Stimulated activated memory B cell treated with anti-CD40 and anti-IgM and Interleukin-4, amounts not matched to agents 10 μg/mL and 1 μg/mL and 100 μg/mL, for 72 hours (primary cell): ENCODE results near the gene MACROD2.

Source experiments
- ATAC-seq: fragments of 150-1000 bp; cut with Tn5 transposase; 2 replicates; pipeline ENCODE4 v1.10.0; 2021
- H3K27ac Mint-ChIP-seq: one replicate; pipeline ENCODE4 v1.8.0; 2022; ENCODE audit warnings: mild to moderate bottlenecking, mixed read lengths
- H3K27me3 Mint-ChIP-seq: one replicate; pipeline ENCODE4 v1.8.0; 2022; ENCODE audit warnings: mixed read lengths
- H3K36me3 Mint-ChIP-seq: one replicate; pipeline ENCODE4 v1.8.0; 2022; ENCODE audit warnings: mixed read lengths
- H3K4me1 Mint-ChIP-seq: one replicate; pipeline ENCODE4 v1.8.0; 2022; ENCODE audit warnings: mixed read lengths
- H3K4me3 Mint-ChIP-seq: one replicate; pipeline ENCODE4 v1.8.0; 2022; ENCODE audit warnings: mild to moderate bottlenecking, moderate library complexity, mixed read lengths
- H3K9me3 Mint-ChIP-seq: one replicate; pipeline ENCODE4 v1.8.0; 2022; ENCODE audit warnings: mixed read lengths

The MACROD2 gene

GRCh38 chr20:14775778-14776177 lies 780.5 kb downstream of the MACROD2 start:
- Mint-ChIP-seq H3K4me1 (no peaks in the 10 kb centered on the region), H3K4me3 (no peak overlapping the region)

GRCh38 chr20:14777591-14777990 lies 782.3 kb downstream of the MACROD2 start:
- H3K4me3 Mint-ChIP-seq: no peak overlapping the region
- H3K4me1 Mint-ChIP-seq: no peaks in the 10 kb centered on the region
- no peak overlapping the region for H3K27ac Mint-ChIP-seq
- H3K27me3 Mint-ChIP-seq: no peaks in the 10 kb centered on the region
- H3K36me3 Mint-ChIP-seq: no peaks in the 10 kb centered on the region
- ATAC-seq: no peak
- no peaks in the 10 kb centered on the region for H3K9me3 Mint-ChIP-seq

More at GRCh38 chr20:14775778-14776177, 780.5 kb downstream of the MACROD2 start:
- H3K9me3 Mint-ChIP-seq: no peaks in the 10 kb centered on the region
- no peaks in the 10 kb centered on the region for H3K36me3 Mint-ChIP-seq
- H3K27me3 Mint-ChIP-seq: no peaks in the 10 kb centered on the region
- H3K27ac Mint-ChIP-seq: no peak overlapping the region
- no peak for ATAC-seq

GRCh38 chr20:14778096-14778495 lies 782.8 kb downstream of the MACROD2 start:
- Mint-ChIP-seq H3K27ac (no peak overlapping the region), H3K4me1 (no peaks in the 10 kb centered on the region), H3K4me3 (no peak overlapping the region), H3K9me3 (no peaks in the 10 kb centered on the region), H3K36me3 (no peaks in the 10 kb centered on the region), H3K27me3 (no peaks in the 10 kb centered on the region)
- no peak for ATAC-seq

- no peaks in the 10 kb centered on the region for H3K4me1 Mint-ChIP-seq
- no peak for ATAC-seq
- H3K27me3 Mint-ChIP-seq: no peaks in the 10 kb centered on the region
- H3K36me3 Mint-ChIP-seq: no peaks in the 10 kb centered on the region
- H3K9me3 Mint-ChIP-seq: no peaks in the 10 kb centered on the region
- no peak overlapping the region for H3K4me3 Mint-ChIP-seq
- no peak overlapping the region for H3K27ac Mint-ChIP-seq
Observed at GRCh38 chr20:14778875-14779274, 783.6 kb downstream of the MACROD2 start.

GRCh38 chr20:14780508-14780907 lies 785.2 kb downstream of the MACROD2 start:
- Mint-ChIP-seq H3K4me3 (no peak overlapping the region), H3K4me1 (no peaks in the 10 kb centered on the region), H3K27ac (no peak overlapping the region), H3K36me3 (no peaks in the 10 kb centered on the region), H3K9me3 (no peaks in the 10 kb centered on the region), H3K27me3 (no peaks in the 10 kb centered on the region)
- ATAC-seq: no peak

GRCh38 chr20:14782731-14783130 lies 787.4 kb downstream of the MACROD2 start:
- H3K27ac Mint-ChIP-seq: no peak overlapping the region
- H3K4me3 Mint-ChIP-seq: no peak overlapping the region
- H3K4me1 Mint-ChIP-seq: no peaks in the 10 kb centered on the region

GRCh38 chr20:14783766-14784165 lies 788.5 kb downstream of the MACROD2 start:
- Mint-ChIP-seq H3K27ac (no peak overlapping the region), H3K4me1 (no peaks in the 10 kb centered on the region), H3K9me3 (no peaks in the 10 kb centered on the region), H3K4me3 (no peak overlapping the region), H3K27me3 (no peaks in the 10 kb centered on the region), H3K36me3 (no peaks in the 10 kb centered on the region)
- ATAC-seq: no peak

More at GRCh38 chr20:14782731-14783130, 787.4 kb downstream of the MACROD2 start:
- no peaks in the 10 kb centered on the region for H3K36me3 Mint-ChIP-seq
- H3K9me3 Mint-ChIP-seq: no peaks in the 10 kb centered on the region
- no peaks in the 10 kb centered on the region for H3K27me3 Mint-ChIP-seq
- no peak for ATAC-seq

GRCh38 chr20:14785065-14785743 lies 789.9 kb downstream of the MACROD2 start:
- no peaks in the 10 kb centered on the region for H3K4me1 Mint-ChIP-seq
- H3K36me3 Mint-ChIP-seq: no peaks in the 10 kb centered on the region
- no peaks in the 10 kb centered on the region for H3K9me3 Mint-ChIP-seq
- no peak for ATAC-seq
- H3K27ac Mint-ChIP-seq: no peak overlapping the region
- H3K4me3 Mint-ChIP-seq: no peak overlapping the region
- H3K27me3 Mint-ChIP-seq: no peaks in the 10 kb centered on the region

GRCh38 chr20:14790190-14790589 lies 794.9 kb downstream of the MACROD2 start:
- ATAC-seq: no peak
- Mint-ChIP-seq H3K27me3 (no peaks in the 10 kb centered on the region), H3K9me3 (no peaks in the 10 kb centered on the region), H3K4me3 (no peak overlapping the region), H3K4me1 (no peaks in the 10 kb centered on the region), H3K27ac (no peak overlapping the region), H3K36me3 (no peaks in the 10 kb centered on the region)

GRCh38 chr20:14790771-14791620 lies 795.7 kb downstream of the MACROD2 start:
- Mint-ChIP-seq H3K27ac (no peak overlapping the region), H3K27me3 (no peaks in the 10 kb centered on the region), H3K4me3 (no peak overlapping the region), H3K36me3 (no peaks in the 10 kb centered on the region), H3K4me1 (no peaks in the 10 kb centered on the region), H3K9me3 (no peaks in the 10 kb centered on the region)
- no peak for ATAC-seq

- ATAC-seq: no peak
- Mint-ChIP-seq H3K27me3 (no peaks in the 10 kb centered on the region), H3K4me1 (no peaks in the 10 kb centered on the region), H3K27ac (no peak overlapping the region), H3K36me3 (no peaks in the 10 kb centered on the region), H3K9me3 (no peaks in the 10 kb centered on the region), H3K4me3 (no peak overlapping the region)
Observed at GRCh38 chr20:14792915-14793314, 797.6 kb downstream of the MACROD2 start.

- Mint-ChIP-seq H3K4me3 (no peak overlapping the region), H3K9me3 (peaks cover 2% of the 10 kb centered on the region), H3K27ac (no peak overlapping the region), H3K36me3 (no peaks in the 10 kb centered on the region), H3K4me1 (no peaks in the 10 kb centered on the region), H3K27me3 (peaks cover 5% of the 10 kb centered on the region)
- ATAC-seq: no peak
Observed at GRCh38 chr20:14799545-14800216, 804.4 kb downstream of the MACROD2 start.

GRCh38 chr20:14800707-14801425 lies 805.5 kb downstream of the MACROD2 start:
- Mint-ChIP-seq H3K9me3 (peaks cover 3% of the 10 kb centered on the region), H3K4me3 (no peak overlapping the region), H3K27me3 (peaks cover 17% of the 10 kb centered on the region), H3K27ac (no peak overlapping the region), H3K36me3 (no peaks in the 10 kb centered on the region), H3K4me1 (no peaks in the 10 kb centered on the region)
- no peak for ATAC-seq

GRCh38 chr20:14801591-14802325 lies 806.4 kb downstream of the MACROD2 start:
- Mint-ChIP-seq H3K4me3 (no peak overlapping the region), H3K36me3 (no peaks in the 10 kb centered on the region), H3K4me1 (no peaks in the 10 kb centered on the region), H3K9me3 (peaks cover 3% of the 10 kb centered on the region), H3K27me3 (peaks cover 21% of the 10 kb centered on the region), H3K27ac (no peak overlapping the region)
- ATAC-seq: no peak
